ENCODE results near the gene NOTCH4. TPM values are rescaled to one million over a fixed set of nuclear protein-coding genes. Genes with fewer than 3 reads are reported as not detected.
A peak's percentile ranks its signal among the peaks of the same experiment; 100 is the strongest.

The NOTCH4 gene
- total and polyA plus RNA-seq, 9 of the 15 experiments (the other 6 are each of a cell fraction or from before 2014, with no cell fraction given): 0.24 to 4.3 (median 1.7) TPM

GRCh38 chr6:32154514-32155161, 69.2 kb downstream of the NOTCH4 start (continued):
- TF ChIP-seq, protein P1, sequence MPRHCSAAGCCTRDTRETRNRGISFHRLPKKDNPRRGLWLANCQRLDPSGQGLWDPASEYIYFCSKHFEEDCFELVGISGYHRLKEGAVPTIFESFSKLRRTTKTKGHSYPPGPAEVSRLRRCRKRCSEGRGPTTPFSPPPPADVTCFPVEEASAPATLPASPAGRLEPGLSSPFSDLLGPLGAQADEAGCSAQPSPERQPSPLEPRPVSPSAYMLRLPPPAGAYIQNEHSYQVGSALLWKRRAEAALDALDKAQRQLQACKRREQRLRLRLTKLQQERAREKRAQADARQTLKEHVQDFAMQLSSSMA (CRISPR knock-in tag; IDR thresholded peaks at IDR 0.05): peak; percentile 26; the same call in 1 of the 2 replicates
- TF ChIP-seq, protein P2, sequence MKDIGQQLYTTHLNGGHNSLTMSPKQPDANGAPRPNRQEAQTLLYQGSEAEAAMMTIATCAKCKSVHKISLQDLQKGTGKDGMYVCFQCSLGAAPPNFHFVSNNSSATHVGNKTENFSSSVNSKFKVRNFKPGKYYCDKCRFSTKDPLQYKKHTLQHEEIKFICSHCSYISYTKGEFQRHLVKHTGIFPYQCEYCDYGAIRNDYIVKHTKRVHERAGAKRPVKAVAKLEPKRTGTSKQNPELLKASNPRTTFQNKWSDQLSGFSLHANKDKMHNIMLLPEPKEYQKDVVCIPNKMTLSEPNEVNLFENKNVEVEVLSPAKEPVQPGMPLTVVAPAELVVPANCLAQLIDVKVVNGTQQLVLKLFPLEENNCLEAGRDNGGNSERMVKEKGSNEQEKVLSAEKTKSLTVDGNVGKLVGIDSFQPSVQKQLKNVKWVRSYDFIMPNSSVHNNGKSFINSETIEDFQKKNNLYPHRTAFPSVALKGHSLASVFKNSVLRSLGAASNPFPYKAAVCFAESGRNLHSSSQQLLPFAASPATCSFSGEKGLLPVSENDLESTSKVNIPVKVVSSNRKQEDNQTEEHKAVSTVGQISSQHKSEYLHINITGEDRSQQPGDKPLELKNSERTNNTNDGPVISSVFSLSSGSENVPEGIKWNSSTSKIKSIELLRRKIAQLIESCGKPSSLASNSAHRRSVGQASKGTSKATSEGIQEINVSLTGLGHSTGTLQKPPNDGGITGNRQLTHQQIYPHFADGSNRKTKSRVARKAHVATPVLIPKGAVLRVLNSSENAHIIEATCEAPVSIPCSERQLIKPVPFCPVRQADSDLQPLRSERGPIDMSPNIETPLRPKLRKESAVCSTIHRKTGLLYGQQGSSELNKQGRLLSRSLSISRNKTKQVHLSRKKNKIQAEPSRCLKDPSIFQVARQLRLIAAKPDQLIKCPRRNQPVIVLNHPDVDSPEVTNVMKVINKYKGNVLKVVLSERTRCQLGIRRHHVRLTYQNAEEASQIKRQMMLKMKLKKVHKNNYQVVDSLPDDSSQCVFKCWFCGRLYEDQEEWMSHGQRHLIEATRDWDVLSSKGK (CRISPR knock-in tag; IDR thresholded peaks at IDR 0.05): no peak
- TF ChIP-seq ZBTB2 (IDR thresholded peaks at IDR 0.05) (no peak), CBX3 (IDR thresholded peaks at IDR 0.05; ENCODE audit: borderline replicate concordance in 1 of 2, low read length in 2 of 2) (no peak), NFIX (CRISPR knock-in tag; IDR thresholded peaks at IDR 0.05; ENCODE audit: low read depth) (no peak), HNRNPK (IDR thresholded peaks at IDR 0.05; ENCODE audit: low read depth, low read length, poor library complexity, severe bottlenecking) (no peak), FIP1L1 (IDR thresholded peaks at IDR 0.05; ENCODE audit: low read depth, low read length, poor library complexity, severe bottlenecking) (peak; percentile 25), POLR2A (conservative IDR thresholded peaks at IDR 0.05) (peak; percentile 67), MYBL2 (IDR thresholded peaks at IDR 0.05; ENCODE audit: low read depth) (no peak), MYBL2 (CRISPR knock-in tag; IDR thresholded peaks at IDR 0.05; ENCODE audit: borderline replicate concordance) (no peak), JUN (IDR thresholded peaks at IDR 0.05; ENCODE audit: borderline replicate concordance, low read depth, low read length) (0 out of 2 replicates have a peak, but pooled peaks have one; percentile 36), JUN (CRISPR knock-in tag; IDR thresholded peaks at IDR 0.05; ENCODE audit: borderline replicate concordance) (no peak), FOXM1 (IDR thresholded peaks at IDR 0.05; ENCODE audit: low read depth) (no peak), FOXM1 (CRISPR knock-in tag; IDR thresholded peaks at IDR 0.05; ENCODE audit: low read depth) (peak; percentile 74; the same call in 1 of the 2 replicates), RREB1 (CRISPR knock-in tag; IDR thresholded peaks at IDR 0.05) (no peak), SMAD4 (CRISPR knock-in tag; conservative IDR thresholded peaks at IDR 0.05) (peak; percentile 61; the same call in 1 of the 2 replicates)

Measured in K562 (cell line).